HepG2 (cell line): Measurements from ENCODE around the gene ACP2.

Source experiments
- EP300 ChIP-seq, 3 experiments: sonication (generic) in 1 of 3; formaldehyde crosslinking in 1 of 3; IDR thresholded peaks; 2 replicates each; pipeline versions ENCODE4 v1.5.1 to v1.6.1; 2011 to 2020; ENCODE audit warnings: low read depth in 2 of 3, low read length in 2 of 3, borderline replicate concordance in 1 of 3, improper control_type of control experiment in 1 of 3, mild to moderate bottlenecking in 1 of 3, missing genetic modification reagents in 1 of 3, moderate library complexity in 1 of 3
- FOXK1 ChIP-seq: sonication (generic); formaldehyde crosslinking; IDR thresholded peaks from 2 replicates; pipeline ENCODE4 v1.4.0; 2020; ENCODE audit warnings: low read depth, missing genetic modification reagents, borderline replicate concordance
- FOXK2 ChIP-seq: fragments of 450-650 bp; IDR thresholded peaks from 2 replicates; pipeline ENCODE4 v1.6.1; 2016
- NFE2L2 ChIP-seq: fragments of 150-350 bp; IDR thresholded peaks from 2 replicates; pipeline ENCODE4 v1.6.1; 2014; ENCODE audit warnings: low read length
- RAD21 ChIP-seq: fragments of 450-650 bp; formaldehyde crosslinking; IDR thresholded peaks from 2 replicates; pipeline ENCODE4 v1.5.0; 2020; ENCODE audit warnings: mild to moderate bottlenecking
- REPIN1 ChIP-seq: sonication (generic); formaldehyde crosslinking; IDR thresholded peaks from 2 replicates; pipeline ENCODE4 v1.8.0; 2022; ENCODE audit warnings: missing genetic modification reagents, low read depth, mild to moderate bottlenecking, borderline replicate concordance
- TAF1 ChIP-seq: sonication (generic); formaldehyde crosslinking; IDR thresholded peaks from 2 replicates; pipeline ENCODE4 v1.4.0; 2020; ENCODE audit warnings: missing genetic modification reagents
- ZFX ChIP-seq: sonication (generic); formaldehyde crosslinking; IDR thresholded peaks from 2 replicates; pipeline ENCODE4 v1.4.0; 2020; ENCODE audit warnings: mild to moderate bottlenecking, low read depth, missing genetic modification reagents, moderate library complexity
- ZNF615 ChIP-seq: sonication (generic); formaldehyde crosslinking; IDR thresholded peaks from 2 replicates; pipeline ENCODE4 v1.5.0; 2020; ENCODE audit warnings: mild to moderate bottlenecking, missing genetic modification reagents, borderline replicate concordance
- TF ChIP-seq, protein P1 (sequence below): sonication (generic); formaldehyde crosslinking; IDR thresholded peaks from 2 replicates; pipeline ENCODE4 v1.8.1; 2023; ENCODE audit warnings: missing genetic modification reagents, inconsistent platforms, borderline replicate concordance

DNA sequence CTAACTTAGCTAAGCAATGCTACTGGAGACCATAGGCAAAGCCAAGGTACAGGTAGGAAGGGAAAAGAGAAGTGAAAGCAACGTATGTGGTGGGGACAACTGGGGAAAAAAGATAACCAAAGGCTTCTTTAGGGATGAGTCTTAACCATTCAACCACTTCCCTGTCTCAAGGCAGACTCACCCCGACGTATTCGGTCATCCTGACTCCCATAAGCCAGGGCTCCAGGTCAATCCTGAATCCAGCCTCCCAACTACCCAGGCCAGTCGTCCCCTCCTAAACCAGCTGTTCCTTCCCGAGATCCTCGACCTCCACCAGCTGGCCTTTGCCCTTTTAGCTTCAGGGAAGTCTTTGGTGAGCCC lies 330 bp downstream of the ACP2 start:
- TF ChIP-seq REPIN1 (CRISPR knock-in tag): no peak
- TF ChIP-seq FOXK1 (CRISPR knock-in tag): no peak
- no peak for TF ChIP-seq RAD21 (CRISPR knock-in tag)
- TF ChIP-seq, protein P1, sequence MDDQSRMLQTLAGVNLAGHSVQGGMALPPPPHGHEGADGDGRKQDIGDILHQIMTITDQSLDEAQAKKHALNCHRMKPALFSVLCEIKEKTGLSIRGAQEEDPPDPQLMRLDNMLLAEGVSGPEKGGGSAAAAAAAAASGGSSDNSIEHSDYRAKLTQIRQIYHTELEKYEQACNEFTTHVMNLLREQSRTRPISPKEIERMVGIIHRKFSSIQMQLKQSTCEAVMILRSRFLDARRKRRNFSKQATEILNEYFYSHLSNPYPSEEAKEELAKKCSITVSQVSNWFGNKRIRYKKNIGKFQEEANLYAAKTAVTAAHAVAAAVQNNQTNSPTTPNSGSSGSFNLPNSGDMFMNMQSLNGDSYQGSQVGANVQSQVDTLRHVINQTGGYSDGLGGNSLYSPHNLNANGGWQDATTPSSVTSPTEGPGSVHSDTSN (CRISPR knock-in tag): no peak
- no peak for TF ChIP-seq FOXK2
- no peak for TF ChIP-seq EP300 (IDR thresholded peaks at IDR 0.05; ENCODE audit: low read depth in 2 of 2, low read length in 2 of 2)
- TF ChIP-seq EP300 (CRISPR knock-in tag; IDR thresholded peaks at IDR 0.05; ENCODE audit: borderline replicate concordance): no peak
- no peak for TF ChIP-seq ZFX
- TF ChIP-seq NFE2L2: no peak
- no peak for TF ChIP-seq TAF1
- no peak for TF ChIP-seq ZNF615
